IPS DF 4.7 (cell line): ENCODE measurements around the gene RNASEH1.
"Not testable (repeated sequence)": the region's sequence is repeated elsewhere in the genome, so short reads cannot be mapped to it uniquely, and the experiment has no call there.

Experiments
- DNase-seq: peaks from one replicate; pipeline ENCODE4 v3.0.0-alpha.2; 2013; ENCODE audit warnings: low spot score; ENCODE audit errors: extremely low read depth

RNASEH1 gene

GRCh38 chr2:3520591-3520990 is 37.5 kb downstream of the RNASEH1 start:
- DNase-seq = no peak

DNA sequence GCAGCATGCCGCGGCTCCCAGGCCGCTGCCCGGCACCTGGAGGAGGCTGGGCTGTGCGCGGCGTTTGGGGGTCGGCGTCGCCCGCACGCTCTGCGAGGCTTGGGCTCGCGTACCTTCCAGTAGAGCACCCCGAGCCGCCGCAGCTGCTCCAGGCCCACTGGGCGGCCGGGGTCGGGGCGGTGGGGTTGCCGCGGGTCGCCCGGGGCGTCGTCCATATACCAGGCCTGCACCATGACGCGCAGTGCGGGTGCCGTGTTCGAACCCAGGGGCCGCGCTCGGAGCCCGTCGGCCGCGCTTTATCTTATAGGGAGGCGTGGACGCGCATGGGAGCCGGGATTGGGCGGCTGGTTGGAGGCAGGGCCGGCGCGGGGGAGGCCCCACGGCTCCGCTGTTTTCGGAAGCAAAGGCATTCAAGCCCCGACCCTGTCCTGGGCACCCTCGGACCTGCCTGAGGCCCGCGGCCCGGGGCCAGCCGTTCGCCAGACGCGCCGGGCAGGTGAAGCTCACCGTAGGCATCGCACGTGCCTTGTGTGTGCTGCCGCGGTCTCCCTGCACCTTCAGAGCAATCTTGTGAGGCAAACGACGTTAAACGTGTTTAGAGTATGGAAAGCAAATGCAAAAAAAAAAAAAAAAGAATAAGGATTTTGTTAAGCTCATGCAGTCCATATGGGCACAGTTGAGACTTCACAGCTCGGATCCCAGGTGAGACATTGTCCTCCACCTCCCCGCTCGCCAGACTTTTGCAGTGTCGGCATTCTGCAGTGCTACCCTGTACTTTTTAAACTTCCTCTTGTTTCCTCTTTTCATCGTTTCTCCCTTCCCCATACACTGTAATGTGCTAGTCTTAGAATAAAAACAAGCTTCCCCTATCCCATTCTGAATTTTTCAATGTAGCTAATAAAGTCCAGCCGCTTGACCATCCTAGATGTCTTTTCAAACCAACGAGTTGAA is 38.6 kb downstream of the RNASEH1 start, which contains the start of gene ADI1:
Gene ADI1, minus strand, starts transcription at position 277 of the 951 bp plus-strand sequence. Its CDS starts 44 bp downstream, at position 233.
- no peak for DNase-seq

- peak; percentile 89 for DNase-seq
These were observed 39.5 kb downstream of the RNASEH1 start for GRCh38 chr2:3518496-3519254.

DNA sequence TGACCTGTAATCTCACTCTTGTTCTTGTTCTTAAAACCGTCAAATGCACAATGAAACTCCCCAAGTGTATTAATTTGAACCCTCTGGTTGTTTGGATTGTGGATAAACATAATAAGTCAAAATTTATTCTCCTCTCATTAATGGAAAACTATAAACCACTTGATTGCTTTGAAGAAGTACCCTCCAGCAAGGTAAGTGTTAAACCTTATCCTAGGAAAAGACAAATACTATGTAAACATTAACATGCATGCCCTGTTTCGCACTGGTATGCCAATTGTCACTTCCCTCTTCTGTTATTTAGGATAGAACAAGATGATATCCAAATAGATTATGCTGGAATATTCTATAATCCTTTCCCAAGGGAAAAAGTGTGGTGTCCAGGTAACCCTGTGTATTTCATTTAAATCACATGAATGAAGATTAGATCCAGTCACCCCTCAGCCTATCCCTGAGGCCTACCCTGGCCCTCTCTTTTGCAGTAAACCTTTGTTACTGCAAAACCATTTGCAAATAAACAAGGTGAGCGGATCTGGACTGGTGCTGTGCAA is 40.1 kb downstream of the RNASEH1 start:
- DNase-seq = no peak

- DNase-seq = no peak
These were observed 41.3 kb downstream of the RNASEH1 start for GRCh38 chr2:3516831-3517230.

DNA sequence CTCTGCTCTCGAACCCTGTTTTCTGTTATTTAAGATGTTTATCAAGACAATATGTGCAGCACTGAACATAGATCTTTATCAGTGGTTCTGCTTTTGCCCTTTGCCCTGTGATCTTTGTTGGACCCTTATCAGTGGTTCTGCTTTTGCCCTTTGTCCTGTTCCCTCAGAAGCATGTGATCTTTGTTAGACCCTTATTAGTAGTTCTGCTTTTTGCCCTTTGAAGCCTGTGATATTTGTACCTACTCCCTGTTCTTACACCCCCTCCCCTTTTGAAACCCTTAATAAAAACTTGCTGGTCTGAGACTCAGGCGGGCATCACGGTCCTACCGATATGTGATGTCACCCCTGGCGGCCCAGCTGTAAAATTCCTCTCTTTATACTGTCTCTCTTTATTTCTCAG is 42.7 kb downstream of the RNASEH1 start:
- DNase-seq = not testable (repeated sequence)

DNA sequence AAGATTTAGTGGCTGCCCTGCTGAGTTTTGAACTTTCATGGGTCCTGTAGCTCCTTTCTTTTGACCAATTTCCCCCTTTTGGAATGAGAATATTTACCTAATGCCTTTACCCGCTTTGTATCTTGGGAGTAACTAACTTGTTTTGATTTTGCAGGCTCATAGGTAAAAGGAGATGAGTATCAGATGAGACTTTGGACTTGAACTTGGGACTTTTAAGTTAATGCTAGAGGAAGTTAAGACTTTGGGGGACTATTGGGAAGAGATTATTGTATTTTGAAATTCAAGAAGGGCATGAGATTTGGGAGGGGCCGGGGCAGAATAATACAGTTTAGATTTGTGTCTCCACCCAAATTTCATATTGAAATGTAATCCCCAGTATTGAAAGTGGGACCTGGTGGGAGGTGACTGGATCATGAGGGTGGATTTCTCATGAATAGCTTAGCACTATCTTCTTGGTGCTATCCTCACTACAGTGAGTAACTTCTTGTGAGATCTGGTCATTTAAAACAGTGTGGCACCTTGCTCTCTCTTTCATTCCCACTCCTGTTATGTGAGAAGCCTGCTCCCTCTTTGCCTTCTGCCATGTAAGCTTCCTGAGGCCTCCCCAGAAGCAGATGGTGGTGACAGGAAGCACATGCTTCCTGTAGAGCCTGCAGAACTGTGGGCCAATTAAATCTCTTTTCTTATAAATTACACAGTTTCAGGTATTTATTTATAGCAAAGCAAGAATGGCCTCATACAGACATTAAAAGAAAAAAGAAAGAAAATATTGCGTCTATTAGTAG is 44.9 kb downstream of the RNASEH1 start:
- no peak for DNase-seq

- no peak for DNase-seq
These were observed 46.0 kb downstream of the RNASEH1 start for GRCh38 chr2:3512086-3512485.

GRCh38 chr2:3505771-3506170 is 52.4 kb downstream of the RNASEH1 start:
- DNase-seq = no peak

DNA sequence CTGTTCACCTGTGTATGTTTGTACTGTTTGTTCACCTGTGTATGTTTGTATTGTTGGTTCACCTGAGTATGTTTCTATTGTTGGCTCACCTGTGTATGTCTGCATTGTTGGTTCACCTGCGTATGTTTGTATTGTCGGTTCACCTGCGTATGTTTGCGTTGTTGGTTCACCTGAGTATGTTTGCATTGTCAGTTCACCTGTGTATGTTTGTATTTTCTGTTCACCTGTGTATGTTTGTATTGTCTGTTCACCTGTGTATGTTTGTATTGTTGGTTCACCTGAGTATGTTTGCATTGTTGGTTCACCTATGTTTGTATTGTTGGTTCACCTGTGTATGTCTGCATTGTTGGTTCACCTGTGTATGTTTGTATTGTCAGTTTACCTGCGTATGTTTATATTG is 53.4 kb downstream of the RNASEH1 start:
- DNase-seq = no peak

DNA sequence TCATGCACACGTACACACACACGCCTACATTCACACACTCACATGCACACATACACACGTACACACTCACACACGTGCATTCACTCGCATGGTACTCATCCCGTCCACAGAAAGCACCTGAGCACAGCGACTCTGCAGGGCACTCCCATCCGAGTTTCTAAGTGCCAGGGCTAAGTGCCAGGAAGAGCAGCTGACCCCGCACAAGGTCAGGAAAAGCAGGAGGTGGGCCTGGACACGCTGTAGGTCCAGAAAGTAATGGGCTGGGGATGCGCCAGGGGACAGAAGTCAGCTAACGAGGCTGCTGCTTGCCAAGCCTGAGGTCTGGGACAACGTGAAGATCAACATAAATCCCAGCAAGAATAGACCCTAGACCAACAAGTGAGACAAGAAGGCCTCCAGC is 54.6 kb downstream of the RNASEH1 start:
- no peak for DNase-seq

DNA sequence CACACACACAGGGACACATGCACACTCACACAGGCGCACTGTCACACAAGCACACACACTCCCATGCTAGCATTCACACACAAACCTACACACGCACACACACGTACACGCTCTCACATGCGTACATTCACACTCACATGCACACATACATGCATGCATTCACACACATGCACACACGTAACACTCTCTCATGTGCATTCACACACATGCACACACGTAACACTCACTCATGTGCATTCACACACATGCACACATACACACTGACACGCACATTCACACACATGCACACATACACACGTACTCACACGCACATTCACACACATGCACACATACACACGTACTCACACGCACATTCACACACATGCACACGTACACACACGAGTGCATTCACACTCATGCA is 55.1 kb downstream of the RNASEH1 start:
- no peak for DNase-seq

GRCh38 chr2:3500326-3500899 is 57.7 kb downstream of the RNASEH1 start:
- no peak for DNase-seq

- no peak for DNase-seq
These were observed 59.2 kb downstream of the RNASEH1 start for GRCh38 chr2:3498783-3499394.

DNA sequence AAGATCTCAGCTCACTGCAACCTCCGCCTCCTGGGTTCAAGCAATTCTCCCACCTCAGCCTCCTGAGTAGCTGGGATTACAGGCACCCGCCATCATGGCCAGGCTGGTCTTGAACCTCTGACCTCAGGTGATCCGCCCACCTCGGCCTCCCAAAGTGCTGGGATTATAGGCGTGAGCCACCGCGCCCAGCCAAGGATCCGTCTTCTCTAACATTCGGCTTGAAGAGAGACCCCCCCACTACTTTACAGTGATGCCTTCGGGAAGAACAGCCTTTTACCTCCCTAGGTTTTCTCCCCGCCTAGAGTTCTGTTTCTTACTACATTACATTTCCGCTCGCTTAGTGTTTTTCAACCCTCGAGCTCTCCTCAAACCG is 61.4 kb downstream of the RNASEH1 start:
- DNase-seq = not testable (repeated sequence)
